IPS-20b (cell line): ENCODE data around the gene MYCN.

Experiments used
- H3K27ac ChIP-seq: one replicate; pipeline ENCODE4 v1.5.1; 2013; ENCODE audit warnings: low read length
- H3K27me3 ChIP-seq: 2 replicates; pipeline ENCODE4 v1.6.1; 2013; ENCODE audit warnings: mild to moderate bottlenecking, low read length, inconsistent platforms; ENCODE audit not compliant: insufficient read depth
- H3K36me3 ChIP-seq: 2 replicates; pipeline ENCODE4 v1.6.1; 2013; ENCODE audit warnings: low read depth, mild to moderate bottlenecking, inconsistent platforms, low read length, moderate library complexity; ENCODE audit not compliant: insufficient read depth
- H3K4me1 ChIP-seq: 2 replicates; pipeline ENCODE4 v1.6.1; 2013; ENCODE audit warnings: mild to moderate bottlenecking, control low read depth, inconsistent platforms, low read length, moderate library complexity; ENCODE audit not compliant: insufficient read depth
- H3K4me3 ChIP-seq: 2 replicates; pipeline ENCODE4 v1.5.1; 2013; ENCODE audit warnings: mild to moderate bottlenecking, low read length, inconsistent platforms
- H3K9ac ChIP-seq: 2 replicates; pipeline ENCODE4 v1.6.1; 2013; ENCODE audit warnings: low read depth, mild to moderate bottlenecking, inconsistent platforms, low read length, moderate library complexity
- H3K9me3 ChIP-seq: 2 replicates; pipeline ENCODE4 v1.6.1; 2013; ENCODE audit warnings: mild to moderate bottlenecking, low read depth, low read length, inconsistent platforms; ENCODE audit not compliant: insufficient read depth

Gene MYCN

DNA sequence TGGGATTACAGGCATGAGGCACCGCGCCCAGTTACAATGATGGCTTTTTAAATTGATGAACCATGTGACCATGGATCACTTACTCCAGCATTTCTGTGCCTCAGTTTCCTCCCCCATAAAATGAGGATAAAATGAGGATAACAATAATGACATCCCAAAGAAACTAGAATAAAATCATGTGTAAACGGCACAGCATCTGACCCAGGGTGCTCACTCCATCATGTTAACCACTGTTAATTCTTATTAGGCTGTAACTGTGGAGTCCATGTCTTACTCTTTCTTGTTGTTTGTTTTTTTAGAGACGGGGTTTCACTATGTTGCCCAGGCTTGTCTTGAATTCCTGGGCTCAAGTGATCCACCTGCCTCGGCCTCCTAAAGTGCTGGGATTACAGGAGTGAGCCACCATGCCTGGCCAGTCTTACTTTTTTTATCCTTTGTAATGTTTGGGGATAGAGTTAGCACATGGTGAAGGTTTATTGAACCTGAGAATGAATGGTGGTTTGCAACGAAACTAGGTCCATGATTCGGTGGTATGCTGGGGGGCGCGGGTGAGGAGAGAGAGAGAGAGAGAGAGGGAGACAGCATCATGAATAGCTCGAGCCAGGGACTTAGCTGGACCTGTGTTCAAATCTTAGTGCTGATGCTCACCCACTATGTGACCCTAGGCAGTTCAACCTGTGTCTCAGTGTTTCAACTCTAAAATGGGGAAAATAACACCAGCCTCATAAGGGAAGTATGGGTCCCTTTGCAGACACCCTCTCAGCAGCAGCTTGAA lies 52.3 kb downstream of the MYCN start:
- H3K9me3 ChIP-seq, result no peaks in the 10 kb centered on the region
- H3K9ac ChIP-seq, result no peak overlapping the region
- no peaks in the 10 kb centered on the region for H3K27me3 ChIP-seq
- no peak overlapping the region for H3K27ac ChIP-seq
- peaks cover 18% of the 10 kb centered on the region; the same call in 1 of the 2 replicates for H3K4me1 ChIP-seq
- H3K4me3 ChIP-seq, result no peak overlapping the region
- H3K36me3 ChIP-seq, result no peaks in the 10 kb centered on the region

DNA sequence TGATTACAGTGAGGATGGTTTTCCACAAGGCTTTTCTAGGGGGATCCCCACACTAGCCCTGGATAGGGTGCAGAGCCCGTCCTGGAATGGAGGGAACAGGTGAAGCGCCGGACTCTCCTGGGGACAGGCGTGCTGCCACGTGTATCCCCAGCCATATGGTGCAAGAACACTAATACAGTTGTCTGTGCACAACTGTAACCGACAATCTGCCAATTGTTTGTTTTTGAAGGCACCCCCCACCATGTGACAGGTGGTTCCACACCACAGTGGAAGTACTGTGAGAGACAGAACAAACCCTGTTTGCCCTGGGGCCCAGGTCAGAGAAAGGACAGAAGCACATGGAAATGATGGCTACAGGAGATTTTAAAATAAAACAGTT lies 52.9 kb downstream of the MYCN start:
- no peaks in the 10 kb centered on the region for H3K27me3 ChIP-seq
- no peak overlapping the region for H3K9ac ChIP-seq
- H3K4me3 ChIP-seq, result no peak overlapping the region
- no peak overlapping the region for H3K27ac ChIP-seq
- H3K4me1 ChIP-seq, result peaks cover 18% of the 10 kb centered on the region; the same call in 1 of the 2 replicates
- no peaks in the 10 kb centered on the region for H3K36me3 ChIP-seq
- no peaks in the 10 kb centered on the region for H3K9me3 ChIP-seq

DNA sequence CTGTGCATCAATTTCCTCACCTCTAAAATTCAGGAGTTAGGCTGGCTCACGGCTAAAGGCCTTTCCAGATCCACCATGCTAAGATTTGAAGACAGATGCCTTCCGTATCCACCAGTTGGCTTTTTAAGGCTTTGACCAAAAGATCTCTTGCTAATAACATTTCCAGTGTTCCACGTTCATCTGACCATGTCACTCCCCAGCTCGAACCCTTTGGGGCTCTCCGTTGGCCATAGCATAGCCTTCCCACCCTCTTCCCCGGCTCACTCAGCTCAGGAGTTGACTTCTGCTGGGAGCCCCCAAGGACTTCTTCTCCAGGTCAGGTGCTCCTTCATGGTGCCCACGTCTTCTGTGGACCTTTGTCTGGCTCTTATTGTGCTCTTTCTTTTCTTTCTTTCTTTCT lies 53.3 kb downstream of the MYCN start:
- Histone ChIP-seq H3K9me3 (no peaks in the 10 kb centered on the region), H3K36me3 (no peaks in the 10 kb centered on the region), H3K27me3 (no peaks in the 10 kb centered on the region), H3K4me1 (peaks cover 18% of the 10 kb centered on the region; the same call in 1 of the 2 replicates), H3K27ac (no peak overlapping the region), H3K4me3 (no peak overlapping the region), H3K9ac (no peak overlapping the region)

DNA sequence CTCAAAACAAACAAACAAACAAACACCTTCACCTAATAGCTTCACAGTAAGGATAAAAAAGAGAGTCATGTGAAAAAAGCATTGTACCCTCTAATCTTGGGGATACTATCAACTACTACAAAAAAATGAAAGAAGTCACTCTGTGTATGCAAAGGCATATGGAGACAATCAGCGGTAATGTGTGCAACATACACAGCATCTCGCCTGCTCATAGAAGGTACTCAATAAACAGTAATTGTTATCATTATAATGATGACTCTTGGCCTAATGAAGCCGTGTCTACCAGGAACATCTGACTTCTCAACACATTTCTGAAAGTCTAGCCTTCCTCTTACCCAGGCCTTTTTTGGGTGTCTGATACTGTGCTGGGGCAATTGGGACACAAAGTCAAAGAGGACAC lies 55.3 kb downstream of the MYCN start:
- H3K27me3 ChIP-seq, result no peaks in the 10 kb centered on the region
- H3K36me3 ChIP-seq, result no peaks in the 10 kb centered on the region
- no peaks in the 10 kb centered on the region for H3K9me3 ChIP-seq
- H3K27ac ChIP-seq, result no peak overlapping the region
- H3K4me1 ChIP-seq, result peaks cover 9% of the 10 kb centered on the region; the same call in 1 of the 2 replicates
- no peak overlapping the region for H3K4me3 ChIP-seq
- H3K9ac ChIP-seq, result no peak overlapping the region
